Naive thymus-derived CD8-positive, alpha-beta T cell (primary cell): ENCODE measurements around the gene CDH4. TPM values are rescaled to one million over a fixed set of nuclear protein-coding genes. Genes with fewer than 3 reads are reported as not detected.
A peak's percentile ranks its signal among the peaks of the same experiment; 100 is the strongest.

ENCODE experiments used
- ATAC-seq, 2 donors: fragments of 150-1000 bp; cut with Tn5 transposase in 1 of 2; sonication (Bioruptor Pico), chemical (Tn5 transposase) in 1 of 2; 1 replicate in 1 of 2; 2 replicates in 1 of 2; pipeline ENCODE4 v1.10.0; 2021; ENCODE audit warnings: mild to moderate bottlenecking in 2 of 2, moderate library complexity in 2 of 2
- POLR2A ChIA-PET: fragments of 350-600 bp; sonication (Branson Sonifier 250); formaldehyde crosslinking; loops from one replicate; lab custom pipeline; 2021; ENCODE audit warnings: antibody characterized with exemption; lab: Charles Lee
- DNase-seq, 10 donors: peaks; one replicate each; pipeline versions ENCODE4 v3.0.0 to v3.0.0-alpha.2; 2020 to 2022
- H3K27ac Mint-ChIP-seq, 10 donors: one replicate each; pipeline ENCODE4 v1.8.0; 2020 to 2022; ENCODE audit warnings: mild to moderate bottlenecking in 10 of 10, mixed read lengths in 10 of 10, moderate library complexity in 4 of 10, inconsistent platforms in 1 of 10
- H3K27me3 Mint-ChIP-seq, 5 donors: one replicate each; pipeline ENCODE4 v1.8.0; 2021 to 2022; ENCODE audit warnings: mixed read lengths in 5 of 5
- H3K36me3 Mint-ChIP-seq, 3 donors: one replicate each; pipeline ENCODE4 v1.8.0; 2020 to 2022; ENCODE audit warnings: mixed read lengths in 3 of 3, mild to moderate bottlenecking in 2 of 3, inconsistent platforms in 1 of 3
- H3K4me1 Mint-ChIP-seq, 4 donors: one replicate each; pipeline ENCODE4 v1.8.0; 2021 to 2022; ENCODE audit warnings: mixed read lengths in 4 of 4
- H3K4me3 Mint-ChIP-seq, 10 donors: one replicate each; pipeline ENCODE4 v1.8.0; 2020 to 2022; ENCODE audit warnings: mild to moderate bottlenecking in 10 of 10, mixed read lengths in 10 of 10, moderate library complexity in 6 of 10, inconsistent platforms in 1 of 10
- H3K9me3 Mint-ChIP-seq, 9 donors: one replicate each; pipeline ENCODE4 v1.8.0; 2020 to 2022; ENCODE audit warnings: mixed read lengths in 9 of 9, mild to moderate bottlenecking in 3 of 9, inconsistent platforms in 1 of 9, moderate library complexity in 1 of 9
- polyA plus RNA-seq, 3 donors: library from polyadenylated mRNA; unstranded; fragments of 300-500 nt; fragmentation: Illumina TruSeq; gene quantifications; one replicate each; pipeline ENCODE4 v1.2.3, GENCODE V29; 2021
- total RNA-seq, 8 experiments: library from RNA in 2 of 8; stranded (reverse) in 2 of 8; gene quantifications; one replicate each; pipeline ENCODE4 v1.2.3 and lab custom pipeline; 2021 to 2026

Gene CDH4
- total and polyA plus RNA-seq, 5 experiments from 2014 or later, result 0.07 to 0.44 (median 0.15) TPM; not detected in 1

- Mint-ChIP-seq H3K4me3 (peak overlapping the region in 2 of 10 donors; percentile 39 to 47), H3K36me3 (no peaks in the 10 kb centered on the region), H3K9me3 (peaks cover 0 to 2% (median 0%) of the 10 kb centered on the region in 9 donors), H3K27ac (peak overlapping the region in 1 of 10 donors; percentile 83), H3K27me3 (no peaks in the 10 kb centered on the region), H3K4me1 (no peaks in the 10 kb centered on the region)
- ATAC-seq (no peak), DNase-seq (no peak)
- POLR2A ChIA-PET, result no interaction called here
Observed at GRCh38 chr20:61298661-61299060, 46.6 kb downstream of the CDH4 start.

- ATAC-seq (no peak), DNase-seq (no peak)
- Mint-ChIP-seq H3K27ac (peak overlapping the region in 1 of 10 donors; percentile 83), H3K4me1 (no peaks in the 10 kb centered on the region), H3K9me3 (peaks cover 0 to 2% (median 0%) of the 10 kb centered on the region in 9 donors), H3K4me3 (peak overlapping the region in 1 of 10 donors; percentile 39), H3K27me3 (no peaks in the 10 kb centered on the region), H3K36me3 (no peaks in the 10 kb centered on the region)
- POLR2A ChIA-PET, result no interaction called here
Observed at GRCh38 chr20:61299104-61299503, 47.0 kb downstream of the CDH4 start.

- DNase-seq, result no peak
- Mint-ChIP-seq H3K36me3 (no peaks in the 10 kb centered on the region), H3K27me3 (no peaks in the 10 kb centered on the region), H3K4me3 (no peak overlapping the region), H3K9me3 (peaks cover 0 to 2% (median 0%) of the 10 kb centered on the region in 9 donors), H3K4me1 (no peaks in the 10 kb centered on the region), H3K27ac (no peak overlapping the region)
- ATAC-seq, result no peak
- POLR2A ChIA-PET, result no interaction called here
Observed at GRCh38 chr20:61299618-61300017, 47.6 kb downstream of the CDH4 start.

- ATAC-seq (no peak), DNase-seq (no peak)
- peaks cover 0 to 2% (median 0%) of the 10 kb centered on the region in 9 donors for H3K9me3 Mint-ChIP-seq
- H3K4me3 Mint-ChIP-seq, result no peak overlapping the region
- H3K27me3 Mint-ChIP-seq, result no peaks in the 10 kb centered on the region
- POLR2A ChIA-PET, result no interaction called here
- no peaks in the 10 kb centered on the region for H3K4me1 Mint-ChIP-seq
- no peaks in the 10 kb centered on the region for H3K36me3 Mint-ChIP-seq
- no peak overlapping the region for H3K27ac Mint-ChIP-seq
Observed at GRCh38 chr20:61300293-61300692, 48.2 kb downstream of the CDH4 start.

- Mint-ChIP-seq H3K36me3 (no peaks in the 10 kb centered on the region), H3K4me1 (no peaks in the 10 kb centered on the region), H3K27ac (no peak overlapping the region), H3K9me3 (peaks cover 0 to 2% (median 0%) of the 10 kb centered on the region in 9 donors), H3K4me3 (no peak overlapping the region), H3K27me3 (no peaks in the 10 kb centered on the region)
- DNase-seq (no peak), ATAC-seq (no peak)
- POLR2A ChIA-PET, result no interaction called here
Observed at GRCh38 chr20:61300709-61301108, 48.6 kb downstream of the CDH4 start.

- no peaks in the 10 kb centered on the region for H3K27me3 Mint-ChIP-seq
- no peak overlapping the region for H3K4me3 Mint-ChIP-seq
- H3K9me3 Mint-ChIP-seq, result peaks cover 0 to 2% (median 0%) of the 10 kb centered on the region in 9 donors
- no peak overlapping the region for H3K27ac Mint-ChIP-seq
- no peak for ATAC-seq
- no peak for DNase-seq
- POLR2A ChIA-PET, result no interaction called here
- H3K36me3 Mint-ChIP-seq, result no peaks in the 10 kb centered on the region
- no peaks in the 10 kb centered on the region for H3K4me1 Mint-ChIP-seq
Observed at GRCh38 chr20:61301711-61302525, 49.9 kb downstream of the CDH4 start.

GRCh38 chr20:61303217-61303616 lies 51.2 kb downstream of the CDH4 start:
- no peaks in the 10 kb centered on the region for H3K36me3 Mint-ChIP-seq
- H3K27me3 Mint-ChIP-seq, result no peaks in the 10 kb centered on the region
- no peak for DNase-seq
- POLR2A ChIA-PET, result no interaction called here
- H3K4me1 Mint-ChIP-seq, result no peaks in the 10 kb centered on the region
- H3K27ac Mint-ChIP-seq, result no peak overlapping the region
- ATAC-seq, result no peak
- peaks cover 0 to 2% (median 0%) of the 10 kb centered on the region in 9 donors for H3K9me3 Mint-ChIP-seq
- H3K4me3 Mint-ChIP-seq, result no peak overlapping the region

GRCh38 chr20:61303675-61304074 lies 51.6 kb downstream of the CDH4 start:
- H3K36me3 Mint-ChIP-seq, result no peaks in the 10 kb centered on the region
- peaks cover 0 to 2% (median 0%) of the 10 kb centered on the region in 9 donors for H3K9me3 Mint-ChIP-seq
- H3K27me3 Mint-ChIP-seq, result no peaks in the 10 kb centered on the region
- POLR2A ChIA-PET, result no interaction called here
- no peak for DNase-seq
- H3K27ac Mint-ChIP-seq, result no peak overlapping the region
- no peak overlapping the region for H3K4me3 Mint-ChIP-seq
- H3K4me1 Mint-ChIP-seq, result no peaks in the 10 kb centered on the region
- ATAC-seq, result no peak

- no peaks in the 10 kb centered on the region for H3K36me3 Mint-ChIP-seq
- POLR2A ChIA-PET, result no interaction called here
- no peak for ATAC-seq
- no peak overlapping the region for H3K4me3 Mint-ChIP-seq
- DNase-seq, result no peak
- H3K4me1 Mint-ChIP-seq, result no peaks in the 10 kb centered on the region
- H3K27me3 Mint-ChIP-seq, result no peaks in the 10 kb centered on the region
- H3K9me3 Mint-ChIP-seq, result peaks cover 0 to under 1% (median 0%) of the 10 kb centered on the region in 9 donors
- no peak overlapping the region for H3K27ac Mint-ChIP-seq
Observed at GRCh38 chr20:61304750-61305149, 52.7 kb downstream of the CDH4 start.

- POLR2A ChIA-PET, result no interaction called here
- Mint-ChIP-seq H3K27ac (no peak overlapping the region), H3K27me3 (no peaks in the 10 kb centered on the region), H3K9me3 (peaks cover 0 to 2% (median 0%) of the 10 kb centered on the region in 9 donors), H3K36me3 (no peaks in the 10 kb centered on the region), H3K4me3 (no peak overlapping the region), H3K4me1 (no peaks in the 10 kb centered on the region)
- ATAC-seq, result no peak
- DNase-seq, result no peak
Observed at GRCh38 chr20:61306937-61307475, 54.9 kb downstream of the CDH4 start.

GRCh38 chr20:61307686-61308476 lies 55.8 kb downstream of the CDH4 start:
- Mint-ChIP-seq H3K27ac (no peak overlapping the region), H3K36me3 (no peaks in the 10 kb centered on the region), H3K4me1 (no peaks in the 10 kb centered on the region), H3K9me3 (peaks cover 0 to 2% (median 0%) of the 10 kb centered on the region in 9 donors), H3K27me3 (no peaks in the 10 kb centered on the region), H3K4me3 (no peak overlapping the region)
- POLR2A ChIA-PET, result no interaction called here
- DNase-seq, result no peak
- ATAC-seq, result no peak

- POLR2A ChIA-PET, result no interaction called here
Observed at GRCh38 chr20:61308477-61308774, 56.4 kb downstream of the CDH4 start.

GRCh38 chr20:61310954-61311353 lies 58.9 kb downstream of the CDH4 start:
- H3K4me1 Mint-ChIP-seq, result no peaks in the 10 kb centered on the region
- no peaks in the 10 kb centered on the region for H3K36me3 Mint-ChIP-seq
- H3K27me3 Mint-ChIP-seq, result no peaks in the 10 kb centered on the region
- POLR2A ChIA-PET, result no interaction called here
- DNase-seq (no peak), ATAC-seq (no peak)
- no peak overlapping the region for H3K4me3 Mint-ChIP-seq
- H3K9me3 Mint-ChIP-seq, result peaks cover 0 to 2% (median 0%) of the 10 kb centered on the region in 9 donors
- H3K27ac Mint-ChIP-seq, result no peak overlapping the region

More at GRCh38 chr20:61308477-61308774, 56.4 kb downstream of the CDH4 start:
- Mint-ChIP-seq H3K27ac (no peak overlapping the region), H3K36me3 (no peaks in the 10 kb centered on the region), H3K4me1 (no peaks in the 10 kb centered on the region), H3K4me3 (no peak overlapping the region), H3K27me3 (no peaks in the 10 kb centered on the region), H3K9me3 (peaks cover 0 to 2% (median 0%) of the 10 kb centered on the region in 9 donors)
- ATAC-seq (no peak), DNase-seq (no peak)
